Keratinocyte (primary cell): ENCODE measurements around the gene PPP1R7. TPM values are rescaled to one million over a fixed set of nuclear protein-coding genes. Genes with fewer than 3 reads are reported as not detected.

Experiments used
- DNase-seq: peaks from one replicate; pipeline ENCODE4 v3.0.0-alpha.2; 2011; ENCODE audit warnings: low read depth, missing footprints, low spot score
- FAIRE-seq: peaks from 2 replicates; lab custom pipeline; 2011; peaks lifted over from hg19 to GRCh38; lab: Jason Lieb, UNC
- H2AFZ ChIP-seq: 2 replicates; pipeline ENCODE4 v1.6.0; 2012; ENCODE audit warnings: low read length, control low read depth, inconsistent platforms; ENCODE audit not compliant: control insufficient read depth
- H3K27ac ChIP-seq: 2 replicates; pipeline ENCODE4 v1.5.1; 2011; ENCODE audit warnings: low read length; ENCODE audit not compliant: control insufficient read depth, insufficient read depth
- H3K27me3 ChIP-seq: 3 replicates; pipeline ENCODE4 v1.6.0; 2011; ENCODE audit warnings: low read length; ENCODE audit not compliant: control insufficient read depth, insufficient read depth; ENCODE audit errors: extremely low read depth
- H3K36me3 ChIP-seq, 2 experiments: 2 replicates in 1 of 2; 3 replicates in 1 of 2; pipeline ENCODE4 v1.5.1; 2011; ENCODE audit warnings: low read length in 2 of 2, mild to moderate bottlenecking in 1 of 2; ENCODE audit not compliant: control insufficient read depth in 2 of 2, insufficient read depth in 2 of 2; ENCODE audit errors: extremely low read depth in 1 of 2
- H3K4me1 ChIP-seq: 3 replicates; pipeline ENCODE4 v1.5.1; 2011; ENCODE audit warnings: low read length; ENCODE audit not compliant: control insufficient read depth, insufficient read depth; ENCODE audit errors: extremely low read depth
- H3K4me2 ChIP-seq: 3 replicates; pipeline ENCODE4 v1.6.0; 2011; ENCODE audit warnings: low read depth, low read length; ENCODE audit not compliant: control insufficient read depth, insufficient read depth; ENCODE audit errors: extremely low read depth
- H3K4me3 ChIP-seq, 3 experiments: fragments of 200-600 bp in 1 of 3; sonication (generic) in 1 of 3; 2 replicates in 2 of 3; 3 replicates in 1 of 3; pipeline ENCODE4 v1.5.1; 2011 to 2016; ENCODE audit warnings: low read length in 3 of 3, mild to moderate bottlenecking in 3 of 3, control low read depth in 2 of 3, inconsistent platforms in 1 of 3, low read depth in 1 of 3, mixed read lengths in 1 of 3, mixed run types in 1 of 3, moderate library complexity in 1 of 3; ENCODE audit not compliant: control insufficient read depth in 2 of 3, insufficient read depth in 2 of 3; ENCODE audit errors: extremely low read depth in 1 of 3
- H3K79me2 ChIP-seq: 2 replicates; pipeline ENCODE4 v1.6.0; 2012; ENCODE audit warnings: low read length; ENCODE audit not compliant: control insufficient read depth, insufficient read depth
- H3K9ac ChIP-seq: 3 replicates; pipeline ENCODE4 v1.6.0; 2011; ENCODE audit warnings: low read length; ENCODE audit not compliant: control insufficient read depth, insufficient read depth; ENCODE audit errors: extremely low read depth
- H3K9me1 ChIP-seq: 3 replicates; pipeline ENCODE4 v1.6.0; 2011; ENCODE audit warnings: low read length; ENCODE audit not compliant: control insufficient read depth, insufficient read depth; ENCODE audit errors: extremely low read depth
- H3K9me3 ChIP-seq: 2 replicates; pipeline ENCODE4 v1.5.1; 2012; ENCODE audit warnings: low read depth, low read length; ENCODE audit not compliant: control insufficient read depth
- H4K20me1 ChIP-seq: 3 replicates; pipeline ENCODE4 v1.6.0; 2011; ENCODE audit warnings: low read length; ENCODE audit not compliant: control insufficient read depth, insufficient read depth; ENCODE audit errors: extremely low read depth
- EZH2 ChIP-seq: IDR thresholded peaks from one replicate; pipeline ENCODE4 v1.6.1; 2012; ENCODE audit warnings: inconsistent platforms, mild to moderate bottlenecking, low read length, moderate library complexity
- dilution Hi-C: fragments of 300-500 bp; cut with MboI; formaldehyde crosslinking; loops from one replicate; pipeline ENCODE4 v1.7.0; 2020; ENCODE audit warnings: low sequenced_read_pairs; ENCODE audit not compliant: extremely low pct_ligation_motif_present
- polyA plus RNA-seq, 5 experiments: library from polyadenylated mRNA; depleted of rRNA in 3 of 5; stranded (reverse) in 3 of 5; stranded (forward) in 1 of 5; unstranded in 1 of 5; fragments of >200 nt; gene quantifications; 1 replicate in 1 of 5; 2 replicates in 3 of 5; 3 replicates in 1 of 5; pipeline versions ENCODE4 v1.2.1 to v1.2.3, GENCODE V29; 2011 to 2012; ENCODE audit warnings: missing spikeins in 2 of 5, low read depth in 1 of 5, low replicate concordance in 1 of 5
- TF ChIP-seq, protein P1 (sequence below), 3 experiments: IDR thresholded peaks in 1 of 3; conservative IDR thresholded peaks in 1 of 3; optimal IDR thresholded peaks in 1 of 3; 2 replicates in 2 of 3; 3 replicates in 1 of 3; pipeline versions ENCODE3 to v1.5.1; 2011; ENCODE audit warnings: low read length in 3 of 3, mild to moderate bottlenecking in 3 of 3, moderate library complexity in 2 of 3, control low read depth in 1 of 3, inconsistent platforms in 1 of 3; ENCODE audit not compliant: insufficient read depth in 2 of 3; ENCODE audit errors: extremely low read depth in 1 of 3

PPP1R7 gene
- polyA plus RNA-seq, 1 donor (not counting 4 experiments of a cell fraction or from before 2014, with no cell fraction given) = 84.9 TPM

GRCh38 chr2:241207641-241208040, 57.4 kb downstream of the PPP1R7 start:
- dilution Hi-C loops = no loop called here
- FAIRE-seq = no peak

GRCh38 chr2:241208058-241208457, 57.8 kb downstream of the PPP1R7 start:
- H2AFZ ChIP-seq = no peak overlapping the region
- DNase-seq = no peak
- H3K27me3 ChIP-seq = peaks cover 6% of the 10 kb centered on the region
- H3K27ac ChIP-seq = no peak overlapping the region
- H3K9ac ChIP-seq = no peak overlapping the region
- no peak overlapping the region for H3K4me2 ChIP-seq
- no peak for TF ChIP-seq EZH2
- TF ChIP-seq, protein P1, sequence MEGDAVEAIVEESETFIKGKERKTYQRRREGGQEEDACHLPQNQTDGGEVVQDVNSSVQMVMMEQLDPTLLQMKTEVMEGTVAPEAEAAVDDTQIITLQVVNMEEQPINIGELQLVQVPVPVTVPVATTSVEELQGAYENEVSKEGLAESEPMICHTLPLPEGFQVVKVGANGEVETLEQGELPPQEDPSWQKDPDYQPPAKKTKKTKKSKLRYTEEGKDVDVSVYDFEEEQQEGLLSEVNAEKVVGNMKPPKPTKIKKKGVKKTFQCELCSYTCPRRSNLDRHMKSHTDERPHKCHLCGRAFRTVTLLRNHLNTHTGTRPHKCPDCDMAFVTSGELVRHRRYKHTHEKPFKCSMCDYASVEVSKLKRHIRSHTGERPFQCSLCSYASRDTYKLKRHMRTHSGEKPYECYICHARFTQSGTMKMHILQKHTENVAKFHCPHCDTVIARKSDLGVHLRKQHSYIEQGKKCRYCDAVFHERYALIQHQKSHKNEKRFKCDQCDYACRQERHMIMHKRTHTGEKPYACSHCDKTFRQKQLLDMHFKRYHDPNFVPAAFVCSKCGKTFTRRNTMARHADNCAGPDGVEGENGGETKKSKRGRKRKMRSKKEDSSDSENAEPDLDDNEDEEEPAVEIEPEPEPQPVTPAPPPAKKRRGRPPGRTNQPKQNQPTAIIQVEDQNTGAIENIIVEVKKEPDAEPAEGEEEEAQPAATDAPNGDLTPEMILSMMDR (optimal IDR thresholded peaks at IDR 0.05 in 1 of 3, IDR thresholded peaks at IDR 0.05 in 1 of 3, conservative IDR thresholded peaks at IDR 0.05 in 1 of 3; ENCODE audit: extremely low read depth in 1 of 3, insufficient read depth in 2 of 3, low read length in 3 of 3) = no peak
- dilution Hi-C loops = no loop called here
- FAIRE-seq = no peak
- no peaks in the 10 kb centered on the region for H3K9me3 ChIP-seq
- no peaks in the 10 kb centered on the region for H3K9me1 ChIP-seq
- no peaks in the 10 kb centered on the region for H3K79me2 ChIP-seq
- no peaks in the 10 kb centered on the region for H3K36me3 ChIP-seq
- no peaks in the 10 kb centered on the region for H4K20me1 ChIP-seq
- no peaks in the 10 kb centered on the region for H3K4me1 ChIP-seq
- H3K4me3 ChIP-seq = no peak overlapping the region

More at GRCh38 chr2:241207641-241208040, 57.4 kb downstream of the PPP1R7 start:
- Histone ChIP-seq H3K36me3 (no peaks in the 10 kb centered on the region), H3K4me1 (no peaks in the 10 kb centered on the region), H3K79me2 (no peaks in the 10 kb centered on the region), H3K9me3 (no peaks in the 10 kb centered on the region), H3K9ac (no peak overlapping the region), H3K27ac (no peak overlapping the region), H2AFZ (no peak overlapping the region), H3K27me3 (peaks cover 6% of the 10 kb centered on the region), H3K9me1 (no peaks in the 10 kb centered on the region), H4K20me1 (no peaks in the 10 kb centered on the region), H3K4me2 (no peak overlapping the region), H3K4me3 (no peak overlapping the region)
- no peak for TF ChIP-seq EZH2
- no peak for DNase-seq

GRCh38 chr2:241209271-241209670, 59.0 kb downstream of the PPP1R7 start:
- DNase-seq (no peak), FAIRE-seq (no peak)
- Histone ChIP-seq H3K36me3 (no peaks in the 10 kb centered on the region), H3K9me1 (no peaks in the 10 kb centered on the region), H2AFZ (no peak overlapping the region), H3K9me3 (no peaks in the 10 kb centered on the region), H3K79me2 (no peaks in the 10 kb centered on the region), H4K20me1 (no peaks in the 10 kb centered on the region), H3K9ac (no peak overlapping the region), H3K4me2 (no peak overlapping the region), H3K4me1 (no peaks in the 10 kb centered on the region), H3K27me3 (peaks cover 15% of the 10 kb centered on the region), H3K4me3 (no peak overlapping the region), H3K27ac (no peak overlapping the region)
- dilution Hi-C loops = no loop called here
- TF ChIP-seq, protein P1 (optimal IDR thresholded peaks at IDR 0.05 in 1 of 3, IDR thresholded peaks at IDR 0.05 in 1 of 3, conservative IDR thresholded peaks at IDR 0.05 in 1 of 3; ENCODE audit: extremely low read depth in 1 of 3, insufficient read depth in 2 of 3, low read length in 3 of 3) = no peak
- TF ChIP-seq EZH2 = no peak
